Keratinocyte (primary cell): ENCODE results near the gene NANOS3. TPM values are rescaled to one million over a fixed set of nuclear protein-coding genes. Genes with fewer than 3 reads are reported as not detected.

Experiments used
- DNase-seq: peaks from one replicate; pipeline ENCODE4 v3.0.0-alpha.2; 2011; ENCODE audit warnings: low read depth, missing footprints, low spot score
- FAIRE-seq: peaks from 2 replicates; lab custom pipeline; 2011; peaks lifted over from hg19 to GRCh38; lab: Jason Lieb, UNC
- H2AFZ ChIP-seq: 2 replicates; pipeline ENCODE4 v1.6.0; 2012; ENCODE audit warnings: low read length, control low read depth, inconsistent platforms; ENCODE audit not compliant: control insufficient read depth
- H3K27ac ChIP-seq: 2 replicates; pipeline ENCODE4 v1.5.1; 2011; ENCODE audit warnings: low read length; ENCODE audit not compliant: control insufficient read depth, insufficient read depth
- H3K27me3 ChIP-seq: 3 replicates; pipeline ENCODE4 v1.6.0; 2011; ENCODE audit warnings: low read length; ENCODE audit not compliant: control insufficient read depth, insufficient read depth; ENCODE audit errors: extremely low read depth
- H3K36me3 ChIP-seq, 2 experiments: 2 replicates in 1 of 2; 3 replicates in 1 of 2; pipeline ENCODE4 v1.5.1; 2011; ENCODE audit warnings: low read length in 2 of 2, mild to moderate bottlenecking in 1 of 2; ENCODE audit not compliant: control insufficient read depth in 2 of 2, insufficient read depth in 2 of 2; ENCODE audit errors: extremely low read depth in 1 of 2
- H3K4me1 ChIP-seq: 3 replicates; pipeline ENCODE4 v1.5.1; 2011; ENCODE audit warnings: low read length; ENCODE audit not compliant: control insufficient read depth, insufficient read depth; ENCODE audit errors: extremely low read depth
- H3K4me2 ChIP-seq: 3 replicates; pipeline ENCODE4 v1.6.0; 2011; ENCODE audit warnings: low read depth, low read length; ENCODE audit not compliant: control insufficient read depth, insufficient read depth; ENCODE audit errors: extremely low read depth
- H3K4me3 ChIP-seq, 3 experiments: fragments of 200-600 bp in 1 of 3; sonication (generic) in 1 of 3; 2 replicates in 2 of 3; 3 replicates in 1 of 3; pipeline ENCODE4 v1.5.1; 2011 to 2016; ENCODE audit warnings: low read length in 3 of 3, mild to moderate bottlenecking in 3 of 3, control low read depth in 2 of 3, inconsistent platforms in 1 of 3, low read depth in 1 of 3, mixed read lengths in 1 of 3, mixed run types in 1 of 3, moderate library complexity in 1 of 3; ENCODE audit not compliant: control insufficient read depth in 2 of 3, insufficient read depth in 2 of 3; ENCODE audit errors: extremely low read depth in 1 of 3
- H3K79me2 ChIP-seq: 2 replicates; pipeline ENCODE4 v1.6.0; 2012; ENCODE audit warnings: low read length; ENCODE audit not compliant: control insufficient read depth, insufficient read depth
- H3K9ac ChIP-seq: 3 replicates; pipeline ENCODE4 v1.6.0; 2011; ENCODE audit warnings: low read length; ENCODE audit not compliant: control insufficient read depth, insufficient read depth; ENCODE audit errors: extremely low read depth
- H3K9me1 ChIP-seq: 3 replicates; pipeline ENCODE4 v1.6.0; 2011; ENCODE audit warnings: low read length; ENCODE audit not compliant: control insufficient read depth, insufficient read depth; ENCODE audit errors: extremely low read depth
- H3K9me3 ChIP-seq: 2 replicates; pipeline ENCODE4 v1.5.1; 2012; ENCODE audit warnings: low read depth, low read length; ENCODE audit not compliant: control insufficient read depth
- H4K20me1 ChIP-seq: 3 replicates; pipeline ENCODE4 v1.6.0; 2011; ENCODE audit warnings: low read length; ENCODE audit not compliant: control insufficient read depth, insufficient read depth; ENCODE audit errors: extremely low read depth
- CTCF ChIP-seq, 3 experiments: IDR thresholded peaks in 1 of 3; conservative IDR thresholded peaks in 1 of 3; optimal IDR thresholded peaks in 1 of 3; 2 replicates in 2 of 3; 3 replicates in 1 of 3; pipeline versions ENCODE3 to v1.5.1; 2011; ENCODE audit warnings: low read length in 3 of 3, mild to moderate bottlenecking in 3 of 3, moderate library complexity in 2 of 3, control low read depth in 1 of 3, inconsistent platforms in 1 of 3; ENCODE audit not compliant: insufficient read depth in 2 of 3; ENCODE audit errors: extremely low read depth in 1 of 3
- EZH2 ChIP-seq: IDR thresholded peaks from one replicate; pipeline ENCODE4 v1.6.1; 2012; ENCODE audit warnings: inconsistent platforms, mild to moderate bottlenecking, low read length, moderate library complexity
- dilution Hi-C: fragments of 300-500 bp; cut with MboI; formaldehyde crosslinking; loops from one replicate; pipeline ENCODE4 v1.7.0; 2020; ENCODE audit warnings: low sequenced_read_pairs; ENCODE audit not compliant: extremely low pct_ligation_motif_present
- polyA plus RNA-seq, 5 experiments: library from polyadenylated mRNA; depleted of rRNA in 3 of 5; stranded (reverse) in 3 of 5; stranded (forward) in 1 of 5; unstranded in 1 of 5; fragments of >200 nt; gene quantifications; 1 replicate in 1 of 5; 2 replicates in 3 of 5; 3 replicates in 1 of 5; pipeline versions ENCODE4 v1.2.1 to v1.2.3, GENCODE V29; 2011 to 2012; ENCODE audit warnings: missing spikeins in 2 of 5, low read depth in 1 of 5, low replicate concordance in 1 of 5

NANOS3 gene
- polyA plus RNA-seq, 1 donor (not counting 4 experiments of a cell fraction or from before 2014, with no cell fraction given), result 0.18 TPM

- H3K9ac ChIP-seq, result no peak overlapping the region
- H3K79me2 ChIP-seq, result peaks cover 5% of the 10 kb centered on the region
- TF ChIP-seq CTCF (optimal IDR thresholded peaks at IDR 0.05 in 1 of 3, IDR thresholded peaks at IDR 0.05 in 1 of 3, conservative IDR thresholded peaks at IDR 0.05 in 1 of 3; ENCODE audit: extremely low read depth in 1 of 3, insufficient read depth in 2 of 3, low read length in 3 of 3) (peak; percentile 12 to 45 (median 24)), EZH2 (no peak)
- dilution Hi-C loops, result no loop called here
- H4K20me1 ChIP-seq, result no peaks in the 10 kb centered on the region
- H3K36me3 ChIP-seq, result no peaks in the 10 kb centered on the region
- H3K9me3 ChIP-seq, result no peaks in the 10 kb centered on the region
- no peak for DNase-seq
- no peak for FAIRE-seq
- H2AFZ ChIP-seq, result no peak overlapping the region
- no peaks in the 10 kb centered on the region for H3K27me3 ChIP-seq
- H3K4me1 ChIP-seq, result peaks cover 11% of the 10 kb centered on the region
- no peak overlapping the region for H3K4me2 ChIP-seq
- H3K27ac ChIP-seq, result no peak overlapping the region
- peaks cover 2% of the 10 kb centered on the region for H3K9me1 ChIP-seq
- H3K4me3 ChIP-seq, result no peak overlapping the region
Observed at GRCh38 chr19:13902993-13903555, 26.1 kb downstream of the NANOS3 start.

GRCh38 chr19:13905634-13906520 lies 28.9 kb downstream of the NANOS3 start, which contains the start of the genes BRME1 and CC2D1A:
BRME1 (minus strand) TSS chr19:13906117; CDS start chr19:13904892, 1,225 bp downstream.
CC2D1A (plus strand) TSS chr19:13906201; CDS start chr19:13906442, 241 bp downstream.
- peaks cover 2% of the 10 kb centered on the region for H3K9me1 ChIP-seq
- H3K4me2 ChIP-seq, result peak within 1 kb of the TSS; percentile 86
- H4K20me1 ChIP-seq, result no peaks in the 10 kb centered on the region
- FAIRE-seq (no peak), DNase-seq (peak; percentile 38)
- H2AFZ ChIP-seq, result peak within 1 kb of the TSS; percentile 94
- dilution Hi-C loops, result no loop called here
- peak within 1 kb of the TSS; percentile 80 for H3K9ac ChIP-seq
- H3K27me3 ChIP-seq, result no peaks in the 10 kb centered on the region
- H3K9me3 ChIP-seq, result no peaks in the 10 kb centered on the region
- peaks cover 2 to 4% of the 10 kb centered on the region in 2 experiments for H3K36me3 ChIP-seq
- H3K4me3 ChIP-seq, result peak within 1 kb of the TSS; percentile 70 to 98 (median 82)
- H3K79me2 ChIP-seq, result peaks cover 5% of the 10 kb centered on the region
- TF ChIP-seq EZH2, result no peak
- peak in 1 of 3 experiments; percentile 3 for TF ChIP-seq CTCF (optimal IDR thresholded peaks at IDR 0.05 in 1 of 3, IDR thresholded peaks at IDR 0.05 in 1 of 3, conservative IDR thresholded peaks at IDR 0.05 in 1 of 3; ENCODE audit: extremely low read depth in 1 of 3, insufficient read depth in 2 of 3, low read length in 3 of 3)
- peak within 1 kb of the TSS; percentile 40 for H3K27ac ChIP-seq
- peaks cover 11% of the 10 kb centered on the region for H3K4me1 ChIP-seq
